Breast epithelium (tissue), 3 donors: ENCODE data around the gene AGPAT3.

Experiments
- POLR2A ChIP-seq: fragments of 450-650 bp; IDR thresholded peaks from one replicate; pipeline ENCODE4 v1.6.1; 2016; ENCODE audit warnings: antibody characterized with exemption, mild to moderate bottlenecking, moderate library complexity
- POLR2AphosphoS5 ChIP-seq, 3 donors: sonication (generic); formaldehyde crosslinking; IDR thresholded peaks; one replicate each; pipeline ENCODE4 v1.6.1; 2017; ENCODE audit warnings: antibody characterized with exemption in 3 of 3
- TF ChIP-seq, protein P1 (sequence below), 3 donors: fragments of 450-650 bp; IDR thresholded peaks; one replicate each; pipeline ENCODE4 v1.5.1; 2016 to 2017; ENCODE audit warnings: antibody characterized with exemption in 3 of 3, mild to moderate bottlenecking in 3 of 3, moderate library complexity in 3 of 3

- TF ChIP-seq POLR2AphosphoS5 (IDR thresholded peaks at IDR 0.05) (no peak), POLR2A (no peak)
- TF ChIP-seq, protein P1, sequence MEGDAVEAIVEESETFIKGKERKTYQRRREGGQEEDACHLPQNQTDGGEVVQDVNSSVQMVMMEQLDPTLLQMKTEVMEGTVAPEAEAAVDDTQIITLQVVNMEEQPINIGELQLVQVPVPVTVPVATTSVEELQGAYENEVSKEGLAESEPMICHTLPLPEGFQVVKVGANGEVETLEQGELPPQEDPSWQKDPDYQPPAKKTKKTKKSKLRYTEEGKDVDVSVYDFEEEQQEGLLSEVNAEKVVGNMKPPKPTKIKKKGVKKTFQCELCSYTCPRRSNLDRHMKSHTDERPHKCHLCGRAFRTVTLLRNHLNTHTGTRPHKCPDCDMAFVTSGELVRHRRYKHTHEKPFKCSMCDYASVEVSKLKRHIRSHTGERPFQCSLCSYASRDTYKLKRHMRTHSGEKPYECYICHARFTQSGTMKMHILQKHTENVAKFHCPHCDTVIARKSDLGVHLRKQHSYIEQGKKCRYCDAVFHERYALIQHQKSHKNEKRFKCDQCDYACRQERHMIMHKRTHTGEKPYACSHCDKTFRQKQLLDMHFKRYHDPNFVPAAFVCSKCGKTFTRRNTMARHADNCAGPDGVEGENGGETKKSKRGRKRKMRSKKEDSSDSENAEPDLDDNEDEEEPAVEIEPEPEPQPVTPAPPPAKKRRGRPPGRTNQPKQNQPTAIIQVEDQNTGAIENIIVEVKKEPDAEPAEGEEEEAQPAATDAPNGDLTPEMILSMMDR (IDR thresholded peaks at IDR 0.05) = no peak
Observed at GRCh38 chr21:44021064-44021463, 156.0 kb downstream of the AGPAT3 start.
